BJ (cell line): ENCODE data around the gene LRIT3. TPM values are rescaled to one million over a fixed set of nuclear protein-coding genes. Genes with fewer than 3 reads are reported as not detected.
A peak's percentile ranks its signal among the peaks of the same experiment; 100 is the strongest.

ENCODE experiments used
- CTCF ChIA-PET: fragments of 350-600 bp; formaldehyde crosslinking; extraction: SDS; loops from one replicate; lab custom pipeline; 2021; ENCODE audit warnings: antibody characterized with exemption, inconsistent platforms; lab: Yijun Ruan, JAX
- POLR2A ChIA-PET: fragments of 300-600 bp; sonication (Branson Sonifier 250); formaldehyde crosslinking; extraction: SDS; loops from one replicate; lab custom pipeline; 2021; ENCODE audit warnings: antibody characterized with exemption; lab: Charles Lee
- DNase-seq: peaks from one replicate; pipeline ENCODE4 v3.0.0-alpha.2; 2011; ENCODE audit warnings: low read depth
- H3K27me3 ChIP-seq: 2 replicates; pipeline ENCODE4 v1.6.0; 2011; ENCODE audit warnings: low read length; ENCODE audit not compliant: control insufficient read depth, insufficient read depth
- H3K36me3 ChIP-seq: 2 replicates; pipeline ENCODE4 v1.5.1; 2011; ENCODE audit warnings: low read length; ENCODE audit not compliant: control insufficient read depth, insufficient read depth
- H3K4me3 ChIP-seq: 2 replicates; pipeline ENCODE4 v1.5.1; 2011; ENCODE audit warnings: low read depth, mild to moderate bottlenecking, control low read depth, low read length
- polyA plus RNA-seq: library from polyadenylated mRNA; depleted of rRNA; stranded (reverse); fragments of >200 nt; gene quantifications from 2 replicates; pipeline ENCODE4 v1.2.3, GENCODE V29; 2011
- TF ChIP-seq, protein P1 (sequence below): IDR thresholded peaks from 2 replicates; pipeline ENCODE4 v1.5.1; 2011; ENCODE audit warnings: low read depth, mild to moderate bottlenecking, control low read depth, inconsistent platforms, low read length, moderate library complexity; ENCODE audit not compliant: insufficient read depth

LRIT3 gene
- polyA plus RNA-seq, 1 experiment = 0.01 TPM

GRCh38 chr4:109821185-109821584 is 26.7 kb upstream of the LRIT3 start:
- CTCF ChIA-PET = interaction anchor here (1.4 kb wide), 1 partner anchor 388 kb away, joined by 4 read pairs; the partner anchor contains the start of gene SEC24B
- TF ChIP-seq, protein P1, sequence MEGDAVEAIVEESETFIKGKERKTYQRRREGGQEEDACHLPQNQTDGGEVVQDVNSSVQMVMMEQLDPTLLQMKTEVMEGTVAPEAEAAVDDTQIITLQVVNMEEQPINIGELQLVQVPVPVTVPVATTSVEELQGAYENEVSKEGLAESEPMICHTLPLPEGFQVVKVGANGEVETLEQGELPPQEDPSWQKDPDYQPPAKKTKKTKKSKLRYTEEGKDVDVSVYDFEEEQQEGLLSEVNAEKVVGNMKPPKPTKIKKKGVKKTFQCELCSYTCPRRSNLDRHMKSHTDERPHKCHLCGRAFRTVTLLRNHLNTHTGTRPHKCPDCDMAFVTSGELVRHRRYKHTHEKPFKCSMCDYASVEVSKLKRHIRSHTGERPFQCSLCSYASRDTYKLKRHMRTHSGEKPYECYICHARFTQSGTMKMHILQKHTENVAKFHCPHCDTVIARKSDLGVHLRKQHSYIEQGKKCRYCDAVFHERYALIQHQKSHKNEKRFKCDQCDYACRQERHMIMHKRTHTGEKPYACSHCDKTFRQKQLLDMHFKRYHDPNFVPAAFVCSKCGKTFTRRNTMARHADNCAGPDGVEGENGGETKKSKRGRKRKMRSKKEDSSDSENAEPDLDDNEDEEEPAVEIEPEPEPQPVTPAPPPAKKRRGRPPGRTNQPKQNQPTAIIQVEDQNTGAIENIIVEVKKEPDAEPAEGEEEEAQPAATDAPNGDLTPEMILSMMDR = no peak
- POLR2A ChIA-PET = no interaction called here
- H3K36me3 ChIP-seq = peaks cover 2% of the 10 kb centered on the region
- H3K4me3 ChIP-seq = no peak overlapping the region
- no peaks in the 10 kb centered on the region for H3K27me3 ChIP-seq
- DNase-seq = no peak

GRCh38 chr4:109826719-109827118 is 21.2 kb upstream of the LRIT3 start:
- Histone ChIP-seq H3K4me3 (no peak overlapping the region), H3K27me3 (no peaks in the 10 kb centered on the region), H3K36me3 (peaks cover 2% of the 10 kb centered on the region; the same call in 1 of the 2 replicates)
- no peak for DNase-seq
- ChIA-PET POLR2A (no interaction called here), CTCF (interaction anchor here (0.9 to 3.6 kb wide), 5 partner anchors 10 to 405 kb away, joined by 3 to 14 read pairs (median 4); partner anchors contain the start of gene SEC24B)
- TF ChIP-seq, protein P1 = peak; percentile 60

DNA sequence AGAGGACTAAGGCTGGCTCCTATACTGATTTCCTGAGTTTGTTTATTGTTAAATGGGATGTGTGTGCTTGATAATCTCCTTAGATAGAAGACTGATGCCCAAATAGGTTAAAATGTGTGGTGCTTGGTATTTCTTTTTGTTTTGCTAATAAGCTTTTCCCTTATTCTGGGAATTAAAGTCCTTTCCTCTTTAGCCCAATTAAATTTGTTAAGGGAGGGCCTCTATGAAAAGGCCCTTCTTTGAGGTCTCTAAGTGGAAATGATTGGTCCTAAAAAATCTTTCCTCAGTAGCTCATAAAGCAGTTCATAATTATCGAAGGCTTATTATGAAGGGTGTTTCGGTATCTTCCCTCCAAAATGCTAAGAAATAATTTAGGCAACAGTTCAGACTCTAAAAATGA is 20.2 kb upstream of the LRIT3 start, which contains the start of gene RRH:
Gene RRH, plus strand, starts transcription at position 301 of the 400 bp plus-strand sequence. Its CDS starts 56 bp downstream, at position 357.
- Histone ChIP-seq H3K27me3 (no peaks in the 10 kb centered on the region), H3K36me3 (peaks cover 2% of the 10 kb centered on the region; the same call in 1 of the 2 replicates), H3K4me3 (no peak within 1 kb of the TSS)
- DNase-seq = no peak
- CTCF ChIA-PET = interaction anchor here (0.6 to 3.6 kb wide), 5 partner anchors 11 to 400 kb away, joined by 3 to 14 read pairs (median 4); partner anchors contain the start of gene SEC24B
- POLR2A ChIA-PET = no interaction called here
- TF ChIP-seq, protein P1 = no peak

DNA sequence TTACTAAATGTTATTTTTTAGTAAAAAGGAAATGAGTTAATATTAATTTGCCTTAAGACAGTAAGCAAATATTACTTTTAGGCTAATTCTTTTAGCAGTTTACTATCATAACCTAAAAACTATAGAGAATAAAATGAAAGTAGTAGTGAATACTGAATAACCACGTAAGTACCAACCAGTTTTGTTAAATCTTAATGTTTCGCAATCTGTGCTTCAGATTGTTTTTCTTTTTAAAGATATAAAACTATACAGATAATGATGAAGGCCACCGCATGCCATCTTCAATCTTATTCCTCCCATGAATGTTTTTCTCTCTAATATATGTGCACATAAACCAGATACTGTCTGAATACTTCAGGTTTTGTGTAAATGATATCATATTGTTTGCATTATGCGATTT is 14.2 kb upstream of the LRIT3 start:
- CTCF ChIA-PET = no interaction called here
- no peaks in the 10 kb centered on the region for H3K27me3 ChIP-seq
- TF ChIP-seq, protein P1 = no peak
- H3K4me3 ChIP-seq = no peak overlapping the region
- H3K36me3 ChIP-seq = no peaks in the 10 kb centered on the region
- POLR2A ChIA-PET = no interaction called here
- no peak for DNase-seq

DNA sequence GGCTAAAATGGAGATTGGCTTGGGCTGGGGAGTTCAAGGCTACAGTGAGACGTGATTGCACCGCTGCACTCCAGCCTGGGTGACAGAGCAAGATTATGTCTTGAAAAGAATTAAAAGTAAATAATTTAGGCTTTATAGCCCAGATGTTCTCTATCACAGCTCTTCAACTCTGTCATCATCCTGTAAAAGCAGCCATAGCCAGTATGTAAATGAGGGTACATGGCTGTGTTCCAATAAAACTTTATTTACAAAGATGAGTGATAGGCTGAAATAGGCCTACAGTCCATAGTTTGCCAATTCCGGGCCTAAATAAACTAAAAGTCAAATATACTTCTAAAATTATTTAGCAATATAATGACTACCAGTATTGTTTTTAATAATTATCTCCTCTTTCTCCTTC is 10.9 kb upstream of the LRIT3 start:
- CTCF ChIA-PET = no interaction called here
- Histone ChIP-seq H3K36me3 (no peaks in the 10 kb centered on the region), H3K27me3 (no peaks in the 10 kb centered on the region), H3K4me3 (no peak overlapping the region)
- no peak for DNase-seq
- TF ChIP-seq, protein P1 = no peak
- POLR2A ChIA-PET = interaction anchor here (0.6 kb wide), 1 partner anchor 27 kb away, joined by 5 read pairs; no protein-coding TSS in a partner anchor
